Endothelial cell of umbilical vein (primary cell): Measurements from ENCODE around the gene TTC21A. TPM values are rescaled to one million over a fixed set of nuclear protein-coding genes. Genes with fewer than 3 reads are reported as not detected.

ENCODE experiments used
- BruUV-seq: library from RNA; stranded (reverse); fragments of 400-500 nt; replicated peaks from 2 replicates; lab custom pipeline; 2021; lab: Mats Ljungman, UMichigan
- CTCF ChIA-PET: fragments of 300-600, 350-600 bp; sonication (Branson Sonifier 250); formaldehyde crosslinking; loops from one replicate; lab custom pipeline; 2021; ENCODE audit warnings: antibody characterized with exemption, inconsistent platforms; lab: Charles Lee
- POLR2A ChIA-PET: fragments of 300-600, 350-600 bp; sonication (Branson Sonifier 250); formaldehyde crosslinking; loops from one replicate; lab custom pipeline; 2021; ENCODE audit warnings: antibody characterized with exemption, inconsistent platforms; lab: Charles Lee
- DNase-seq: peaks from one replicate; pipeline ENCODE4 v3.0.0-alpha.2; 2011; ENCODE audit warnings: low read depth, low spot score
- FAIRE-seq: peaks from 2 replicates; lab custom pipeline; 2011; peaks lifted over from hg19 to GRCh38; lab: Jason Lieb, UNC
- H2AFZ ChIP-seq: 2 replicates; pipeline ENCODE4 v1.6.0; 2012; ENCODE audit warnings: low read depth, low read length, control low read depth, inconsistent platforms
- H3K27ac ChIP-seq: 2 replicates; pipeline ENCODE4 v1.5.1; 2011; ENCODE audit warnings: low read depth, mild to moderate bottlenecking, control low read depth, low read length, moderate library complexity; ENCODE audit not compliant: insufficient read depth
- H3K27me3 ChIP-seq, 2 experiments: 2 replicates each; pipeline versions ENCODE4 v1.6.0 to v1.6.1; 2011; ENCODE audit warnings: low read length in 2 of 2, mixed read lengths in 1 of 2; ENCODE audit not compliant: control insufficient read depth in 2 of 2, insufficient read depth in 2 of 2
- H3K36me3 ChIP-seq, 2 experiments: 2 replicates in 1 of 2; 3 replicates in 1 of 2; pipeline ENCODE4 v1.5.1; 2011; ENCODE audit warnings: low read length in 2 of 2, mild to moderate bottlenecking in 1 of 2, moderate library complexity in 1 of 2; ENCODE audit not compliant: control insufficient read depth in 2 of 2, insufficient read depth in 2 of 2; ENCODE audit errors: extremely low read depth in 1 of 2
- H3K4me1 ChIP-seq: 3 replicates; pipeline ENCODE4 v1.5.1; 2011; ENCODE audit warnings: mild to moderate bottlenecking, low read length; ENCODE audit not compliant: control insufficient read depth, insufficient read depth; ENCODE audit errors: extremely low read depth
- H3K4me2 ChIP-seq: 2 replicates; pipeline ENCODE4 v1.6.1; 2011; ENCODE audit warnings: low read length, control low read depth, mixed read lengths; ENCODE audit not compliant: insufficient read depth
- H3K4me3 ChIP-seq, 3 experiments: fragments of 200-600 bp in 1 of 3; sonication (generic), shearing (Covaris generic) in 1 of 3; replicated peaks in 1 of 3; 2 replicates each; pipeline ENCODE4 v1.5.1; 2011 to 2016; ENCODE audit warnings: control low read depth in 3 of 3, low read length in 3 of 3, mild to moderate bottlenecking in 2 of 3, inconsistent platforms in 1 of 3, low read depth in 1 of 3, moderate library complexity in 1 of 3; ENCODE audit not compliant: insufficient read depth in 1 of 3
- H3K79me2 ChIP-seq: 2 replicates; pipeline ENCODE4 v1.6.0; 2012; ENCODE audit warnings: low read length, inconsistent platforms; ENCODE audit not compliant: control insufficient read depth, insufficient read depth
- H3K9ac ChIP-seq: replicated peaks from 2 replicates; pipeline ENCODE3; 2011; ENCODE audit warnings: low read length, control low read depth; ENCODE audit not compliant: insufficient read depth; ENCODE audit errors: extremely low read depth
- H3K9me1 ChIP-seq: replicated peaks from 3 replicates; pipeline ENCODE4 v1.6.0; 2011; ENCODE audit warnings: mild to moderate bottlenecking, low read length; ENCODE audit not compliant: control insufficient read depth, insufficient read depth; ENCODE audit errors: extremely low read depth
- H3K9me3 ChIP-seq: replicated peaks from 2 replicates; pipeline ENCODE4 v1.5.1; 2012; ENCODE audit warnings: low read length, inconsistent platforms; ENCODE audit not compliant: control insufficient read depth, insufficient read depth
- H4K20me1 ChIP-seq: replicated peaks from 2 replicates; pipeline ENCODE3; 2011; ENCODE audit warnings: mild to moderate bottlenecking, low read length; ENCODE audit not compliant: control insufficient read depth, insufficient read depth; ENCODE audit errors: extremely low read depth
- CTCF ChIP-seq, 2 donors: IDR thresholded peaks; 1 replicate in 1 of 2; 2 replicates in 1 of 2; pipeline ENCODE4 v1.5.1; 2011; ENCODE audit warnings: low read length in 2 of 2, mild to moderate bottlenecking in 2 of 2, moderate library complexity in 2 of 2, control low read depth in 1 of 2, inconsistent platforms in 1 of 2, low read depth in 1 of 2; ENCODE audit not compliant: insufficient read depth in 1 of 2; ENCODE audit errors: extremely low read depth in 1 of 2
- EZH2 ChIP-seq: IDR thresholded peaks from 2 replicates; pipeline ENCODE4 v1.6.1; 2012; ENCODE audit warnings: borderline replicate concordance, low read depth, mild to moderate bottlenecking, moderate library complexity, low read length, inconsistent platforms; ENCODE audit not compliant: severe bottlenecking
- FOS ChIP-seq: IDR thresholded peaks from 2 replicates; pipeline ENCODE4 v1.6.1; 2011; ENCODE audit warnings: mild to moderate bottlenecking, low read length, moderate library complexity, borderline replicate concordance; ENCODE audit not compliant: insufficient read depth
- GATA2 ChIP-seq: IDR thresholded peaks from 2 replicates; pipeline ENCODE4 v1.7.0; 2011; ENCODE audit warnings: low read depth, mild to moderate bottlenecking, moderate library complexity, mixed read lengths, low read length; ENCODE audit not compliant: insufficient read length, insufficient read depth
- JUN ChIP-seq: IDR thresholded peaks from 2 replicates; pipeline ENCODE4 v1.6.1; 2011; ENCODE audit warnings: borderline replicate concordance, low read depth; ENCODE audit not compliant: insufficient read length, insufficient read depth
- MAX ChIP-seq: IDR thresholded peaks from 2 replicates; pipeline ENCODE4 v1.6.1; 2011; ENCODE audit not compliant: insufficient read depth, insufficient read length
- MYC ChIP-seq: IDR thresholded peaks from one replicate; pipeline ENCODE4 v1.6.1; 2011; ENCODE audit warnings: mild to moderate bottlenecking, low read depth, low read length
- POLR2AphosphoS5 ChIP-seq: IDR thresholded peaks from 2 replicates; pipeline ENCODE4 v1.6.1; 2012; ENCODE audit warnings: low read depth, mild to moderate bottlenecking, control low read depth, low read length, moderate library complexity; ENCODE audit not compliant: insufficient read depth
- dilution Hi-C: fragments of 300-500 bp; cut with MboI; formaldehyde crosslinking; loops from one replicate; pipeline ENCODE4 v1.15.0; 2019; ENCODE audit warnings: low sequenced_read_pairs; ENCODE audit not compliant: extremely low pct_ligation_motif_present
- intact Hi-C: fragments of 100-400 bp; cut with micrococcal nuclease; formaldehyde crosslinking; loops from one replicate; pipeline ENCODE4 v1.10.0; 2022
- polyA plus RNA-seq, 4 experiments: library from polyadenylated mRNA; depleted of rRNA in 3 of 4; stranded (reverse) in 3 of 4; unstranded in 1 of 4; fragments of >200 nt; gene quantifications; 2 replicates each; pipeline versions ENCODE4 v1.2.1 to v1.2.3, GENCODE V29; 2011 to 2012; ENCODE audit warnings: missing spikeins in 1 of 4
- total RNA-seq: library from RNA; stranded (reverse); gene quantifications from 2 replicates; pipeline ENCODE4 v1.2.3, GENCODE V29; 2021

The TTC21A gene
- total and polyA plus RNA-seq, 2 donors (not counting 3 experiments of a cell fraction or from before 2014, with no cell fraction given): 4.7 to 7.8 TPM

- intact Hi-C loops (no loop called here), dilution Hi-C loops (no loop called here)
- no peaks in the 10 kb centered on the region for H3K27me3 ChIP-seq
- H3K9ac ChIP-seq: no peak overlapping the region
- no peaks in the 10 kb centered on the region for H3K9me1 ChIP-seq
- H3K4me1 ChIP-seq: peaks cover 9% of the 10 kb centered on the region
- H3K27ac ChIP-seq: no peak overlapping the region
- peak; percentile 68 for DNase-seq
- BruUV-seq: no TSS peak
- H3K4me3 ChIP-seq: no peak overlapping the region
- ChIA-PET POLR2A (interaction anchor here (1.0 kb wide), 1 partner anchor 12 kb away, joined by 3 read pairs; no protein-coding TSS in a partner anchor), CTCF (interaction anchor here (1.5 to 1.9 kb wide), 4 partner anchors 9 to 153 kb away, joined by 4 to 8 read pairs (median 6); no protein-coding TSS in a partner anchor)
- no peaks in the 10 kb centered on the region for H3K9me3 ChIP-seq
- peak; percentile 87 for FAIRE-seq
- peaks cover 0 to 3% of the 10 kb centered on the region in 2 experiments for H3K36me3 ChIP-seq
- peak overlapping the region; percentile 29 for H3K4me2 ChIP-seq
- H4K20me1 ChIP-seq: no peaks in the 10 kb centered on the region
- TF ChIP-seq FOS (no peak), MAX (no peak), MYC (no peak), GATA2 (peak; percentile 41), EZH2 (no peak), CTCF (IDR thresholded peaks at IDR 0.05; ENCODE audit: extremely low read depth in 1 of 2, insufficient read depth in 1 of 2, low read depth in 1 of 2, low read length in 2 of 2) (no peak), JUN (no peak), POLR2AphosphoS5 (peak; percentile 47)
- H2AFZ ChIP-seq: peak overlapping the region; percentile 36
- H3K79me2 ChIP-seq: no peaks in the 10 kb centered on the region
Observed at GRCh38 chr3:39135170-39135805, 27.8 kb downstream of the TTC21A start.
